Astrocyte of the spinal cord (primary cell): ENCODE measurements around the gene CCNB1IP1.
A peak's percentile ranks its signal among the peaks of the same experiment; 100 is the strongest.

Experiments used
- DNase-seq: peaks from one replicate; pipeline ENCODE4 v3.0.0; 2011; ENCODE audit warnings: low read depth, low spot score
- H3K4me3 ChIP-seq: 2 replicates; pipeline ENCODE4 v1.5.1; 2011; ENCODE audit warnings: low read depth, mild to moderate bottlenecking, low read length, moderate library complexity
- CTCF ChIP-seq: IDR thresholded peaks from 2 replicates; pipeline ENCODE4 v1.5.1; 2012; ENCODE audit warnings: low read depth, mild to moderate bottlenecking, low read length, inconsistent platforms
- in situ Hi-C: cut with HindIII; loops from 2 replicates; pipeline ENCODE4 v1.10.0; 2017; ENCODE audit warnings: low sequenced_read_pairs

CCNB1IP1 gene

DNA sequence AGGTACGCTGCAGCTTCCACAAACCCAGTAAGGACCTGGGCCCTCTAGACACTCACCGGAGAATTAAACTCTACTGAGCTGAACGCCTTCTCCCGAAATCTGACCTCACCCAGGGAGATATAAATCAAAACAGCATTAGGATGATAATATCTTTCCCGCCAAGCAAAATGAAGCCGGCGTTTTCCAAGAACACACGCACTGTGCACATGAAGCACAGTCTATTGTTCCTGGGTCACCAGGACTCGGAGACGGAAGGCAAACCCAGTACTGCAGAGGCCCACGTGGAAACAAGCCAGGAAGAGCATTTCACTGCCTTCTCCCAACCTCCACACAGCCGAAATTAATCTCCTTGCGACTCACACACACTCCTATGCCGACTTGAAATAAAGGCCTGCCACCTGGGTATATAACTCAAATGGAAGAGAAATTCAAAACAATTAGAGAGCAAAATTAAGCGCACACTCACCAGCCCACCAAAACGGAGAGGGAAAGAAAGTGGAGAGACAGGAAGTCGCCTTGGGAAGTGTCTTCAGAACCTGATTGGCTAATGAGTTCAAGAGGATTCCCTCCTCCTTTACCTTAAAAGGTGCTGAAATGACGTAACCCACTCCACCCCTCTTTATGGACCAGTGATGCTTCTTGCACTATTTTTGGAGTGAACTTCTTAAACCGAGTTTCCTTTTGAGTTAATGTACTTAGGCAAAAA lies at the start of gene CCNB1IP1:
CCNB1IP1 (minus strand) TSS at position 492 of the 706 bp plus-strand sequence. CDS start 16,756 bp downstream, outside the sequence.
- in situ Hi-C loops: no loop called here
- TF ChIP-seq CTCF: no peak
- H3K4me3 ChIP-seq: peak within 1 kb of the TSS; percentile 64
- DNase-seq: peak; percentile 92

DNA sequence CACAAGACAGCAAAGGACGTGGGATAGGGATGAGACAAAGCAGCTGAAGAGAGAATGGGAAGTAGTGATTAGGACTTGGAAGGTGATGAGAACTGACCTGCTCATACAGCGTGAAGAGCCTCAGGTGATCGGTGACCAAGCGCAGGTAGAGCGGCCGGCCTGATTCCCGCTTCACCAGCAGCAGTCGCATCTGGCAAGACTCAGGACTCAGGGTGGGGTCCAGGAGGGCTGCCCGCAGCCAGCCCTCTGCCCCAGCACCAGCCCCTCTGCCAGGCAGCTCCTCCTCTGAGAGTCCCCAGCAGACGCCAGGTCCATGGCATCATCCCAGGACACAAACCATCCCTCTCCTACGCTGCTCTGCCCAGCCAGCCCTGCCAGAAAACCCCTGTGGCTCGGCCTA lies 49.4 kb upstream of the CCNB1IP1 start:
- DNase-seq: no peak
- H3K4me3 ChIP-seq: no peak overlapping the region
- no peak for TF ChIP-seq CTCF
- in situ Hi-C loops: no loop called here

GRCh38 chr14:20381341-20381740 lies 48.3 kb upstream of the CCNB1IP1 start:
- in situ Hi-C loops: no loop called here
- no peak for DNase-seq
- no peak for TF ChIP-seq CTCF
- H3K4me3 ChIP-seq: no peak overlapping the region

GRCh38 chr14:20380681-20381080 lies 47.6 kb upstream of the CCNB1IP1 start:
- no peak for TF ChIP-seq CTCF
- in situ Hi-C loops: no loop called here
- no peak overlapping the region for H3K4me3 ChIP-seq
- DNase-seq: no peak

DNA sequence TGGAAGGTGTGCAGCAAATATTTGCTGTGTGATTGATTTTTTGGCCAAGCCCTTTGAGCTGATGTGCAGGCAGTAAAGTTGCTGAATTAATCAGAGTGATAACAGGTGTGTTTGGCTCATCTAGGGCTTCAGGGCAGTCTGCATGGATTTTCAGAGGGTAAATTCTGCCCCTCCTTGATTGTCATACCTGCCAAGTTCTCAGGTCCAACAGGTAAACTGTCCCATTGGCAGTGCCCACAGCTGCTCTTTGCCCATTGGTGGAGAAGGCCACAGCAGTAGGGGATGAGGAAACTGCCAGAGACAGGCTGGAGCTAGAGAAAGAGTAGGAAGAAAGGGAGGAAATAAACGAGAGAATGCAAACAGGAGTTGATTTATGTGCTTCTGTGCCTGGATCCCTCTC lies 46.7 kb upstream of the CCNB1IP1 start:
- in situ Hi-C loops: no loop called here
- no peak for TF ChIP-seq CTCF
- no peak overlapping the region for H3K4me3 ChIP-seq
- no peak for DNase-seq

- in situ Hi-C loops: no loop called here
- TF ChIP-seq CTCF: no peak
- no peak for DNase-seq
- H3K4me3 ChIP-seq: no peak overlapping the region
These were observed 44.1 kb upstream of the CCNB1IP1 start for GRCh38 chr14:20377171-20377570.
